DMS153 treated with DMSO at 0.1 percent for 48 hours (cell line): ENCODE results near the gene TF.
"Not testable (repeated sequence)": the region's sequence is repeated elsewhere in the genome, so short reads cannot be mapped to it uniquely, and the experiment has no call there.

ENCODE experiments used
- DNase-seq: peaks from one replicate; lab custom pipeline; 2025; ENCODE audit not compliant: unreplicated experiment; lab: John Stamatoyannopoulos, UW

The TF gene

GRCh38 chr3:133745981-133746711 lies at the start of gene TF:
TF (plus strand) TSS chr3:133746393; CDS start chr3:133746441, 48 bp downstream.
- DNase-seq: no peak

- no peak for DNase-seq
Measured at GRCh38 chr3:133697960-133698359, 48.2 kb upstream of the TF start.

DNA sequence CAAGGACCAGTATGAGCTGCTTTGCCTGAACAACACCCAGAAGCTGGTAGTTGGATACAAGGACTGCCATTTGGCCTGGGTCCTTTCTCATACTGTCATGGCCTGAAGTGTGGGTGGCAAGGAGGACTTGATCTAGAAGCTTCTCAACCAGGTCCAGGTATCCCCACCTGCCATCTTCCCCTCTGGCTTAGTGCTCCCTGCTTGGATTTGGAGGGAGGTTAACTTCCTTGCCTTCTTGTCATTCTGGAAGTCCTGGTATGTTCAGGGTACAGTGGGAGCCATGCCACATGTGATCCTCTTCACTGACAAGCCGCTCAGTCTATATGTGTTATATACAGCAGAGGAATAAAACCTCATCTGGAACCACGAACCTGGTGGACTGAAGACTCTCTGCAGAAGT lies 46.7 kb upstream of the TF start:
- no peak for DNase-seq

DNA sequence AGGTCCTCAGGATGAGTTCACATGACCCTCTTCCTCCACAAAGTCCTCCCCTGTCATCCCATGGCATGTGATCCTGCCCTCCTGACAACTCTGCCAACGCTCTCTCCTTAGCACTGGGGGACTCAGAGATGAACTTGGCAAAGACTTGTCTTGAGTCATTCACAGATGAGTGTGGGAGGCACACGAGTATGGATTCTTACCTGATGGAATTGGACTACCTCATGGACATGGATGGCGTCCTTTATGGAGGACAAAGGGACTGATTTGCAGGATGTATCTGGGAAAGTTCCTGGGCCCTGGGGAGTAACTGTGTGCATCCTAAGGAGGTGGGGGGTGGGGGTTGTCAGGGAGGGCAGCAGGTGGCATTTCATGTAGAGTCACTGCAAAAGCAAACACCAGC lies 46.3 kb upstream of the TF start:
- no peak for DNase-seq

- no peak for DNase-seq
Measured at GRCh38 chr3:133700351-133700750, 45.8 kb upstream of the TF start.

DNA sequence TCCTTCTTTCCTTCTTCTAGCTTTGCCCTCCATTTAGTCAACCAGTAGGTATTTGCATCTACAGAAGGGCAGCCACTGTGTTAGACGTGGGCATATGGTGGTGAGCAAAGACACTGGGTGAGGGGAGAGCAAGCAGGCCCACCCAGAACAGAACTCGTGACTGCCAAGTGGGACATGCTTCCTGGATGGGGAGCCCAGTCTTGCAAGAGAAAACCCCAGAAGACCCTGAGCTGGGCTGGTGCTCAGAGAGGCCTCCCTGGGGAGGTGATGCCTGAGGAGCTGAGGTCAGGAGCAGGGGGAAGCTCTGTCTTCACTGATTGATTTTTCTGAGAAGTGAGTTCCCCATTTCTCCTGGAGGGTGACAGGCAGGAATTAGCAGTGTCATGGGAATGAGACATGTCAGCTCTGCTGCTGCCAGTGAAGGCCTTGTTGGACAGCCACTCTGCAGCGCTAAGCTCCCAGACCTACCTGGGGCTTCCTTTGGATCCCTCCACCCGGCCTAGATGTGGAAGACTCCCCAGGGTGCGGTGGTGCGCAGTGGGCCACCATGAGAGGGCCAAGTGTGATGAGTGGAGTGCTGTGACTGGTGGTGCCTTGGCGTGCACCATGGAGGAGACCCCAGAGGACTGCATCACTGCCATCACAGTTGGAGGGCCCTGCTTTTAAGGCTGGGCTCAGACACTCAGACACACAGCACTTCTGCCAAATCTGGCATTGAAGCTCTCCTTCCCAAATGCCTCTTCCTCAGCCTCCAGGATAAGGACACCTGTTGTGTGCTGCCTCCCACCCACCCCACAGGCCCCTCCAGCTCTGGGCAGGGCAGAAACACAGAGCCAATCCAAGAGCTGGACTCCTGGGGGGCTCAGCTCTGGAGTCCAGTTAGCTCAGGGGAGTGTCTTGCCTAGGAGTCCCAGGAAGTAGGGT lies 44.5 kb upstream of the TF start:
- no peak for DNase-seq

DNA sequence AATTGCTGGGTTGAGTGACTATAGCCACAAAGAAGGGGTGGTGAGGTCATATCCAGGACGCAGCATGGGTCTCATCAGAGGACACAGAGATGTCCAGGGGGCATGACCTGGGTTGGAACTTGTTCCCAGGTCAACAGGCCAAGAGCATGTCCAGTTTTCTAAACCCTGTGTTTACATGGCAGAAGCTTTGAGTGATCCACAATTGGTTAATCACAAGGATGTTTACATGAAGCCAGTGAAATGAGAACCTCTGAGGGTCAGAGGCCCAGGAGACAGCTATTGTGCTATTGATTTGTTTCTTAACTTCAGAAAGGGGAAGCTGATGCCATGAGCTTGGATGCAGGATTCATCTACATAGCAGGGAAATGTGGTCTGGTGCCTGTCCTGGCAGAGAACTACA lies 42.3 kb upstream of the TF start:
- DNase-seq: no peak

DNA sequence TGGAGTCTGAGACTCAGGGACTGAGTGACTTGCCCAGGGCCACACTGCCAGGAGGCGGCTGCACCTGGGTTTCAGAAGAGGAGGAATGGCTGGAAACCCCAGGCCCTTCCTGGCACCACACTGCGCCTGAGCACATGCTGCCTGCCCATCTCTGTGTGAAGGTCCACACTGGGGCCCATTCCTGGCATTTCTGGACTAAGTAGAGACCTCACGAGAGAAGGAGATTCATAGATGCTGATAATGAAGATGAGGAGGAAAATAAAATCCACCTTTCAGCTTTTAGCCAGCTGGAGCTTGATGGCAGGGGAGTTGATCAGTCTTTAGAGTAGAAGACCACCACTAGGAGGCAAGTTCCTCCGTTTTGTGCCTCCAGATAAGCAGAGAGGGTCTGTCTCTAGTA lies 40.2 kb upstream of the TF start:
- DNase-seq: no peak

DNA sequence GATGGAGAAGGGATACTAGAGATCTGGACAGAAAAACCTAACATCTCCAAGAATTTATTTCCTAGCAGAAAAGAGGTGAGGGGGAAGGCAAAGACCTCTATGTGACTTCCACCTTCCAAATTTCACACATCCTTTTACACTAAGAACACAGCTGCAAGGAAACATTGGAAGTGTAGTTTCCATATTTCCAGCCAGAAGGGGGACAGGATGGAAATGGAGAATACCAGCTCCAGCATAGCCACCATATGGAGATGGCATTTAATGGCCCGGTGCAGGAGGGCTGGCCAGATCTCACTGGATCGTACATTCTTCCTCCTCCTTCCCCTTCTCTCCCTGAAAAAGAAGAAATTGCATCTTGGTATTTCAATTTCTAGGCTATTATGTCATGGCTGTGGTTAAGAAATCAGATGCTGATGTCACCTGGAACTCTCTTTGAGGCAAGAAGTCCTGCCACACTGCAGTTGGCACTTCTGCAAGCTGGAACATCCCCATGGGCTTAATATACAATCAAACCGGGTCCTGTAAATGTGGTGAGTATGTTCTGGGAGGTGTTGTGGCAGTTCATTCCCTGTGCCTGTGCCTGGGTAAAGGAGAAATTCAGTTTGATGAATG lies 36.9 kb upstream of the TF start:
- no peak for DNase-seq

- DNase-seq: no peak
Measured at GRCh38 chr3:133711013-133711412, 35.2 kb upstream of the TF start.

DNA sequence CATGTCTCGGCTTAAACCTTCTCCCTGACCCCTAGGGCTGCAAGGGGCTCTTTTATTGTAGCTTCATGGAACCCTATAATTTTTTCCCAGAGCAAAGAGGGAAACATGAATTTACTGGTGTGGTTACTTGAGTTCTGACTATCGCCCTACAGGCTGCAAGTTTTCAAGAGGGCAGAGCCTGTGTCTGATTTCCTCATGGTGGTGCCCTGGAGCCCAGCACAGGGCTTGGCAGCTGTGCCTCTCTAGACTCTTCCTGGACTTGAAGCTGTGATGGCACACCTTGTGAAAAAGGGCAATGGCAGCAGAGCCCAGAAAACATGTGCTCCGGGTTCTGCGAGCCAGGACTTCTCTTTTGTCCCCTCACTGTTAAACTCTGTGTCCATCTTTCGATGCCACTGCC lies 34.2 kb upstream of the TF start:
- DNase-seq: no peak

GRCh38 chr3:133713347-133713746 lies 32.8 kb upstream of the TF start:
- DNase-seq: no peak

DNA sequence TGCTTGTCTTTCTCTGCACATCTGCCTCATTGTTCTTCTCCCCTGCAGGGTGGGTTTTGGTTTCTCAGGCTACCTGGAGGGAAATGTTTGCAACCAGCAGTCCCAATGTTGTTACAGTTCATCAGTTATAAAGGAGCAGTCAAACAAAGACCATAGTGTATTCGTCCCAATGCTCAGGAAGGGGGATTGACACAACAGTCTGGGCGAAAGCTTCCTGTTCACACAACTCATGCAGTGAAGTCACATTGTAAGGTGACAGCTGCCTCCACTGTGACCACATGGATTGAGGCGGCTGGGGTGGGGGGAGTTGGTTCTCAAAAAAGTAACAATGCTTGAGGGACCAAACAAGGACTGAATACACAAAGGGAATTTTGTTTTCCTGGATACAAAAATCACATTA lies 28.8 kb upstream of the TF start:
- no peak for DNase-seq

- no peak for DNase-seq
Measured at GRCh38 chr3:133722935-133723334, 23.3 kb upstream of the TF start.

GRCh38 chr3:133730993-133731392 lies 15.2 kb upstream of the TF start:
- DNase-seq: no peak

DNA sequence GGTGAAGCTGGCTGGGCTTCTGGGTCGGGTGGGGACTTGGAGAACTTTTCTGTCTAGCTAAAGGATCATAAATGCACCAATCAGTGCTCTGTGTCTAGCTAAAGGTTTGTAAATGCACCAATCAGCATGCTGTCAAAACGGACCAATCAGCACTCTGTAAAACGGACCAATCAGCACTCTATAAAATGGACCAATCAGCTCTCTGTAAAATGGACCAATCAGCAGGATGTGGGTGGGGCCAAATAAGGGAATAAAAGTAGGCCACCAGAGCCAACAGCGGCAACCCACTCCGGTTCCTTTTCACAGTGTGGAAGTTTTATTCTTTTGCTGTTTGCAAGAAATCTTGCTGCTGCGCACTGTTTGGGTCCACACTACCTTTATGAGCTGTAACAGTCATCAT lies 14.0 kb upstream of the TF start:
- not testable (repeated sequence) for DNase-seq

DNA sequence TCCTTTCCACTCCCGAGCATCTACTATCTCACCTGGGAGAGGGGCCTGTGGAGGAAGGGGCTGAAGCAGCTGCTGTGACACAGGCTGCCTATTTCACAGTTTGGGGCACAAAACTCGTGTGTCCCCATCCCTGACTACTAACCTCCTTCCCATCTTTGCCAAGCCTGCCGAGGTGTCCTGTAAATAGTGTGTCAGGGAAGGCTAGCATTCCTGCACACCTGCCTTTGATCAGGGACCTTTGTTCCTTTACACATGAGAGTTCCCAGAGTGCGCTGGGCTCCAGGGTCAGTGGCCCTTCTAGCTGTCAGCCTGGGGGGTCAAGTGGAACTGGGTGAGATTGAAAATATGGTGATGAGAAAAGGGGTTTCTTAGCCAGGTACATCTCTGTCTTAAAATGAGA lies 13.0 kb upstream of the TF start:
- no peak for DNase-seq

GRCh38 chr3:133734305-133734704 lies 11.9 kb upstream of the TF start:
- DNase-seq: no peak

DNA sequence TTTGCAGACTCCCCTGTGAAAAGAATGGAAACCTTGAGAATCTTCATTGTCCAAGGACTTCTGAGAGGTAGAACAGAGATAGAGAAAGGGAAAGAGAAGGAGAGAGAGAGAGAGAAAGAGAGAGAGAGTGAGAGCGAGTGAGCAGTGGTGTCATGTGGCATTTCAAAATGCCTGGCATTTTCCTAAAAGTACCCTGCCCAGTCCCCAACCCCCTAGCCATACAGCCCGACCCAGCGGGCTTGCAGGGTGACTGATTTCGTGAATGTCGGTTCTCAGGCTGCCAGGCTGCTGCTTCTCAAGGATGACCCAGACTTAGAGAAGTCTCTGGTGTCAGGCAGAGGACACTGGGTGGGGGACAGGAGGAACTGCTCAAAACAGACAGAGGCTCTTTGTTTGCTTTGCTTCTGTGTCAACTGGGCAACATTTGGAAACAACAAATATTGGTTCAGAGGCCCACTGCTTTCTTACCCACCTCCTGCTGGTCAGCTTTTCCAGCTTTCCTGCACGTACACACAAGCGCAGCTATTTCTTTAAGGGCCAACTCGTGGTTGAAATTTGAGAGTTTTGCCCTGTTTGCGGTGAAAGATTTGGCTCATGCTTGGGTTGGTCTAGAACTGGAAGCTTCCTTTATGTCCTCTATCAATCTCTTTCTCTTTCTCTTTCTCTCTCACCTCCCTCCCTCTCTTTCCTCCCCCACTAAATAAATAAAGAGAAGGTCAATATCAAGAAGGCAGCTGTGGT lies 3.7 kb upstream of the TF start:
- no peak for DNase-seq

- DNase-seq: no peak
Measured at GRCh38 chr3:133744241-133744640, 2.0 kb upstream of the TF start.

DNA sequence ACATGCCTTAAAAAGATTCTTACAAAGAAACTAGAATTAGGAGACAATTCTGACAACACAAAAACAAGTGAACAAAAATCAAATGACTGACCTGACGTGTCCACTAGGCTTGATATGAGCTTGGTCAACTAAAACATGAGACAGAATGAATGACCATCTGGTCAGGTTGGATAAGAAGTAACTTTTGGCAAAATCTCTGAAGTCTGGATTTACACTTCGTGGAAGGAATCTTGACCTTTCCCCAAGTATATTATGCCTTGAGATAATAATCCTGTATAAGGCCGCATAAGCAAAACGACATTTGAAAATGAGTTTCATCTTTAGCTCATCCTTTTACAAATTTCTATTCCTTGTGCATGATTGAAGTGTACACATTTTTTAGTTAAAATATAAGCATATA lies 1.1 kb upstream of the TF start:
- no peak for DNase-seq
